Muscle of leg (tissue), 11 donors: Measurements from ENCODE around the gene TMOD1. TPM values are rescaled to one million over a fixed set of nuclear protein-coding genes. Genes with fewer than 3 reads are reported as not detected.
A peak's percentile ranks its signal among the peaks of the same experiment; 100 is the strongest.

Source experiments
- DNase-seq: peaks from one replicate; pipeline ENCODE4 v3.0.0; 2013
- H3K27ac ChIP-seq: one replicate; pipeline ENCODE4 v1.5.1; 2013; ENCODE audit warnings: mild to moderate bottlenecking, low read length, control low read depth
- H3K27me3 ChIP-seq: one replicate; pipeline ENCODE4 v1.6.1; 2013; ENCODE audit warnings: low read length; ENCODE audit not compliant: control insufficient read depth, insufficient read depth
- H3K36me3 ChIP-seq: one replicate; pipeline ENCODE4 v1.6.1; 2013; ENCODE audit warnings: low read length; ENCODE audit not compliant: control insufficient read depth, insufficient read depth
- H3K4me1 ChIP-seq: one replicate; pipeline ENCODE4 v1.6.1; 2013; ENCODE audit warnings: low read length; ENCODE audit not compliant: control insufficient read depth, insufficient read depth
- H3K4me3 ChIP-seq: one replicate; pipeline ENCODE4 v1.5.1; 2013; ENCODE audit warnings: low read length, control low read depth
- H3K9me3 ChIP-seq: replicated peaks from 2 replicates; pipeline ENCODE4 v1.6.1; 2013; ENCODE audit warnings: low read depth, low read length; ENCODE audit not compliant: control insufficient read depth
- WGBS: methylation state at CpG from one replicate; pipeline ENCODE4 v1.1.5; 2013; ENCODE audit warnings: missing lambda C conversion rate; ENCODE audit not compliant: insufficient coverage; 5-methylcytosine and 5-hydroxymethylcytosine counted together
- polyA plus RNA-seq, 8 donors: library from polyadenylated mRNA; unstranded; fragments of 120-200 nt; gene quantifications; one replicate each; pipeline versions ENCODE4 v1.2.1 to v1.2.3, GENCODE V29; 2013; ENCODE audit warnings: inconsistent platforms in 1 of 8, low replicate concordance in 1 of 8; ENCODE audit not compliant: insufficient read length in 8 of 8, insufficient read depth in 1 of 8
- total RNA-seq: library from RNA; stranded (reverse); fragments of 120-200 nt; gene quantifications from one replicate; pipeline ENCODE4 v1.2.4, GENCODE V29; 2013

TMOD1 gene
- total and polyA plus RNA-seq, 9 donors, result 46.1 to 139 (median 102) TPM

- H3K36me3 ChIP-seq, result no peaks in the 10 kb centered on the region
- no peak overlapping the region for H3K27ac ChIP-seq
- peaks cover 14% of the 10 kb centered on the region for H3K27me3 ChIP-seq
- H3K4me1 ChIP-seq, result no peaks in the 10 kb centered on the region
- H3K9me3 ChIP-seq, result no peaks in the 10 kb centered on the region
- 75% methylated on average over 9 of the region's 9 CpGs for WGBS
- H3K4me3 ChIP-seq, result no peak overlapping the region
- no peak for DNase-seq
Measured at GRCh38 chr9:97514531-97514930, 13.1 kb downstream of the TMOD1 start.

DNA sequence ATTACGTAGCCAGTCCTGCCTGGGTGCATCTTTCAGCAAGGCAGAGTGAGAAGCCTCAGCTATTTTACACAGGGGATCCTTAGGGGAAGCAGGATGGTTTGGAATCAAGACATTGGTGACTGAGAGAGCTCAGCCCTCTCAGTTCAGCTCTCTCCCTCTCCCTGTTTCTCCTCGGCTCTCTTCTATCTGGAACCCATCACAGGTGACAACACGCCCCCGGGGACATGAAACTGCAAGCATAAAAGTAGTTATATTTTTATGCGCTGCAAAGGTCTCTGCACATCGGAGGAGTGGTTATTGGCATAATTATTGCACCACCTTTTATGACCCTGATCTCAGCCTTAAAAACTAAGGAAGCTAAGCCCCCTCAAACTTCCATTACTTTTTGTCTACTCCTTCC, 14.2 kb downstream of the TMOD1 start:
- WGBS, result 67% methylated on average over 1 of the region's 6 CpGs
- no peaks in the 10 kb centered on the region for H3K4me1 ChIP-seq
- H3K27ac ChIP-seq, result no peak overlapping the region
- no peak overlapping the region for H3K4me3 ChIP-seq
- no peaks in the 10 kb centered on the region for H3K9me3 ChIP-seq
- DNase-seq, result no peak
- H3K36me3 ChIP-seq, result no peaks in the 10 kb centered on the region
- H3K27me3 ChIP-seq, result peaks cover 15% of the 10 kb centered on the region

DNA sequence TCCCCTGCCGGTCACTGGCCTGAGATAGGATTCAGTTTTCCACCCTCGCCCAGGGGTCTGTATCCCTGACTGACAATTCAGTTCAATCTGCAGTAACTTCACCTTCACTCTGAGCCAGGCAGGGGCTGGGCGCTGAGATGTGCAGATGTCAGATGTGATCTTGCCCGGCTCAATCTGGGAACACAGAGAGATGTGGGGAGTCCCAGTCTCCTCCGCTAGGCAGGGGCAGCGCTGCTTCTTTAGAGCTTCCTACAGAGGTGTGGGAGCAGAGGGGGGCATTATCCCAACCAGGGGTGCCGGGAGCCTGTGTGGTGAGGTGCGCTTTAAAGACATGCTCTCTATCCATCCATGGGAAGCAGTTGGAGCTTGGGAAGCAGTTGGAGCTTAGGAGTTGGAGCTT, 14.6 kb downstream of the TMOD1 start:
- H3K27ac ChIP-seq, result no peak overlapping the region
- whole genome bisulfite sequencing, result 72% methylated on average over 4 of the region's 8 CpGs
- no peaks in the 10 kb centered on the region for H3K9me3 ChIP-seq
- no peak for DNase-seq
- H3K4me1 ChIP-seq, result no peaks in the 10 kb centered on the region
- H3K27me3 ChIP-seq, result peaks cover 15% of the 10 kb centered on the region
- H3K4me3 ChIP-seq, result no peak overlapping the region
- H3K36me3 ChIP-seq, result no peaks in the 10 kb centered on the region

DNA sequence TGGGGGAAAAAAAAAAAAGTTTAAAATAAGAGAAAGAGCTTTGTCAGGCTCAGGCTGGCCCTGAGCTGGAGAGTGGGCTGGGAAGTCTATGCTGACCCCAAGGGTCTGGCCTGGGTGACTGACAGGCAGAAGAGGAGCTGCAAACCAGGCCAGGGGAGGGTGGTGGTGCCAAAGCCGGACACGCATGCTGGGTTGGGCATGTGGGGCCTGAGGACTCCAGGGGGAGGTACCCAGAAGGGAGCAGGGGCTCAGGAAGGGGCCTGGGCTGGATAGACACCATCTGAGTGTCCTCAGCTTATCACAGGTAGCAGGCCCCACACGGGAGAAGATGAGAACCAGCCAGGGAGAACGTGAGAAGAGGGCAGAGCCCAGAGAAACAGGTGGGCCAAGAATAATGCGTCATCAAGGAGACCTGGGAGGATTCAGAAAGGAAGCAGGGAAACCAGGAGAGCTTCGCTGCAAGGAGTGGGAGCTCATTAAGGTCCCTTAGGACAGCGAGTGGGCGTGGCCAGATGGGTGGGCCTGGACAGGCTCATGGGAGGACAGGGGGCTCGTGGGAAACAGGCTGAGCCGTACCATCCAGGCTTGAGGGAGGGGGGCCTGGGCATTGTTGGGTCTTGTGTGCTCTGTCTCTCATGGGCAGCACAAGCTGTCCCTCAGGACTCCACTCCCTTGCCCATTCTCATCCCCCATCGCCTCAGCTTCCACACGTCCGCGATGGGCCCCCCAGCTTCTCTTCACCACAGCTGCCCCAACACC, 16.0 kb downstream of the TMOD1 start:
- H3K4me1 ChIP-seq, result peaks cover 6% of the 10 kb centered on the region
- H3K9me3 ChIP-seq, result no peaks in the 10 kb centered on the region
- 71% methylated on average over 8 of the region's 14 CpGs for WGBS
- DNase-seq, result no peak
- peaks cover 12% of the 10 kb centered on the region for H3K27me3 ChIP-seq
- no peak overlapping the region for H3K4me3 ChIP-seq
- no peak overlapping the region for H3K27ac ChIP-seq
- H3K36me3 ChIP-seq, result no peaks in the 10 kb centered on the region

DNA sequence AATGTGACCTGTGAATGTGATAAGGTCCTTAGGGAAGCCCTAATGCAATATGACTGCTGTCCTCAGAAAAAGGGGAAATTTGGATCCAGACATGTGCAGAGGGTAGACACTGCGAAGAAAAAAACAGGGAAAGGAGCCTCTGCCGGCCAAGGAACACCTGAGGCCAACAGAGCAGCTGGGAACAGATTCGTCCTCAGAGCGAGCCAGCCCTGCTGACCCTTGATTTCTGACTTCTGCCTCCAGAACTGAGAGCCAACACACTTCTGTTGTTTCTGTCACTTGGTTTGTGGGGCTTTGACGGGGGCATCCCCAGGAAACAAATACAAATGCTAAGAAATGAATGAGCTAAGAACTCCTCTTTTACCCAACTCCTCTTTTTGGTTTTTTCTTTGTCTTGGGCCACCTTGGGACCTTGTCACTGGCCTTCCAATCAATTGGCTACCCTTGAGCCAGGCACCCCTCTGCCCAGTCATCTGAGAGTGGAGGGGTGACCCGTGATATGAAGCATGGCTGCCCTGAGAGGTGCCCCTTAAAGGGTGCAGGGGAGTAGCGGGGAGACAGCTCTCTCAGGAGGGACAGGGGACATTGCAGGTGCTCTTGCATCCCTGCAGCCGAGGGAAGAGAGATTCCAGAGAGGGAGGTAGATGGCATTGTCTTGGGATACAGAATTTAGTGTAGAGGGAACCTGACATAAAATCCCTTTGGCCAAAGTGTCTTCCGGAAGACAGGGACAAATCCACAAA, 16.9 kb downstream of the TMOD1 start:
- H3K36me3 ChIP-seq, result no peaks in the 10 kb centered on the region
- H3K27ac ChIP-seq, result no peak overlapping the region
- H3K9me3 ChIP-seq, result no peaks in the 10 kb centered on the region
- H3K27me3 ChIP-seq, result peaks cover 12% of the 10 kb centered on the region
- peaks cover 6% of the 10 kb centered on the region for H3K4me1 ChIP-seq
- WGBS, result 56% methylated on average over 5 of the region's 9 CpGs
- DNase-seq, result no peak
- H3K4me3 ChIP-seq, result no peak overlapping the region

DNA sequence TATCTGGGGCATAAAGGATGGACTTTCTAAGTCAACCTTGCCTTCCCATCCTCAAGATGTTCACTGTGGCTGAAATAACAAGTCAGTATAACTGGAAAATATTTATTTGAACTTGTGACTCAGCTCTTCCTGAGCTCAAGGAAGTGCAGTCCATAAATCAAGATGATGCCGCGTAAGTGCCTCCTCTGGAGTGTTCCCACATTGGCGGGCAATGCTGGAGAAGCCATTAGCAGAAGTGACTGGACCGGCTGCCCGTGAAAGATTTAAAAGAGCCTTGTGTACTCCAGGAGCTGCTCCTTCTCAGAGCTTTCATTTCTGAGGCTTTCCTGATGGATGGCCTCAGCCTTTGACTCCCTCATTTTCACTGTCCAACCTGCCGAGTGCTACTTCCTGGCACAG, 17.4 kb downstream of the TMOD1 start:
- no peaks in the 10 kb centered on the region for H3K36me3 ChIP-seq
- DNase-seq, result peak; percentile 56
- 5% methylated on average over 5 of the region's 6 CpGs for WGBS
- peaks cover 12% of the 10 kb centered on the region for H3K27me3 ChIP-seq
- no peaks in the 10 kb centered on the region for H3K9me3 ChIP-seq
- no peak overlapping the region for H3K4me3 ChIP-seq
- H3K27ac ChIP-seq, result no peak overlapping the region
- peaks cover 6% of the 10 kb centered on the region for H3K4me1 ChIP-seq

GRCh38 chr9:97519441-97519970, 18.0 kb downstream of the TMOD1 start:
- Histone ChIP-seq H3K4me3 (no peak overlapping the region), H3K9me3 (no peaks in the 10 kb centered on the region), H3K4me1 (peaks cover 6% of the 10 kb centered on the region), H3K27me3 (peaks cover 12% of the 10 kb centered on the region), H3K36me3 (no peaks in the 10 kb centered on the region), H3K27ac (no peak overlapping the region)
- 67% methylated on average over 9 of the region's 11 CpGs for WGBS
- DNase-seq, result no peak

- Histone ChIP-seq H3K4me3 (no peak overlapping the region), H3K9me3 (no peaks in the 10 kb centered on the region), H3K27ac (no peak overlapping the region), H3K27me3 (peaks cover 12% of the 10 kb centered on the region), H3K36me3 (peaks cover 3% of the 10 kb centered on the region), H3K4me1 (peaks cover 9% of the 10 kb centered on the region)
- DNase-seq, result no peak
- 82% methylated on average over 4 of the region's 10 CpGs for WGBS
Measured at GRCh38 chr9:97521576-97522333, 20.3 kb downstream of the TMOD1 start.

DNA sequence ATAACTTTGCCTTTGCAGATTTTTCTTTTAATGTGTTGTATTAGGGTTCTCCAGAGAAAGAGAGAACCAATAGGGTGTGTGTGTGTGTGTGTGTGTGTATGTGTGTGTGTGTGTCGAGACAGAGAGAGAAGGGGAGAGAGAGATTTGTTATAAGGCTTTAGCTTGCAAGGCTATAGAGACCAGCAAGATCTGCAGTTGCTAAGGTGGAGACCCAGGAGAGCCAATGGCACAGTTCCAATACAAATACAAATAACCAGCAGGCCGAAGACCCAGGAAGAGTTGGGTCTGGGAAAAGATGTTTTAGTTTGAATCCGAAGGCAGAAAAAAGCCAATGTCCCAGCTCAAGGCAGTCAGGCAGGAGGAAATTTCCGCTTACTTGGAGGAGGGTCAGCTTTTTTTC, 23.0 kb downstream of the TMOD1 start:
- Histone ChIP-seq H3K27me3 (peaks cover 2% of the 10 kb centered on the region), H3K9me3 (no peaks in the 10 kb centered on the region)

DNA sequence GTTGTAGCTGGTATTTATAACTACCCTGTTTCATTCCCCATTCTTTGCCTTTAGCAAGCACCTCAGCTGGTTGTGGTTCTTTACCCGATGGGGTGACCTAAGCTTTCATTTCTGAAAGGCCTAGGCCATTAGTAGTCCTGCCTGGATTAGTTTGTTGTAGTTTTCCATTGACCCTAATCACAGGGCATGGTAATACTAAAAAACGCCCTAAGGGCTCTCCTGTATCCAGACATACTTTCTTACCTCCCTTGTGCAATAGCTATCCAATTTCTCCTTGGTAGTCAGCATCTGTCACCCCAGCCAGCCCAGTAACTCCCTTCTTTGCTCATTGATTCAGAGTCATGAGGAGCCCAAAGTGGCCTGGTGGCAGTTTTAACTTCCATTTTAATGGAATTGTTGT, 24.0 kb downstream of the TMOD1 start:
- no CpG with 5 or more reads among the region's 2 CpGs for WGBS
- no peaks in the 10 kb centered on the region for H3K27me3 ChIP-seq
- no peak overlapping the region for H3K4me3 ChIP-seq
- no peak overlapping the region for H3K27ac ChIP-seq
- H3K4me1 ChIP-seq, result peaks cover 30% of the 10 kb centered on the region
- no peaks in the 10 kb centered on the region for H3K9me3 ChIP-seq
- DNase-seq, result no peak
- H3K36me3 ChIP-seq, result peaks cover 3% of the 10 kb centered on the region

More for the DNA sequence above, 23.0 kb downstream of the TMOD1 start:
- no peak overlapping the region for H3K4me3 ChIP-seq
- no peak for DNase-seq
- WGBS, result no CpG with 5 or more reads among the region's 4 CpGs
- H3K36me3 ChIP-seq, result peaks cover 3% of the 10 kb centered on the region
- H3K27ac ChIP-seq, result no peak overlapping the region
- H3K4me1 ChIP-seq, result peaks cover 30% of the 10 kb centered on the region
